Measurements from ENCODE around the gene SLCO3A1.

DNA sequence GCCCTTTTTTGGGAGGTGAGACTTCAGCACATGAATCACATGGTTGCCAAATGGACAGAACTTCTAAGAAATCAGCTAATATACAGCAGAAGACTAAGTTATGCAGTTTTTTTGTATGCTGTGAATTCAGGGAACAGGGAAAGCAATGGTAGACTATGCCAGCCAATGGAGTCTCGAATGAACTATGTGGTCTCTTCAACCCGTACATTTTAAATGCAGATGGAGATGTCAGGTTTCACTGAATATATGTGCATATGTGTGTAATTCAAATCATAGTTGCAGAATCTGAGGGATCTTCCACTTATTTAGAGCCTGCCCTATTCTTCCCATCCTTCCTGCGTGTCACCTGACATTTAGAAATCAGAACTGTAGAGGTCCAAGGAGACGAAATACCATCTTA is 187.9 kb downstream of the SLCO3A1 start:
- TF ChIP-seq, protein P1, sequence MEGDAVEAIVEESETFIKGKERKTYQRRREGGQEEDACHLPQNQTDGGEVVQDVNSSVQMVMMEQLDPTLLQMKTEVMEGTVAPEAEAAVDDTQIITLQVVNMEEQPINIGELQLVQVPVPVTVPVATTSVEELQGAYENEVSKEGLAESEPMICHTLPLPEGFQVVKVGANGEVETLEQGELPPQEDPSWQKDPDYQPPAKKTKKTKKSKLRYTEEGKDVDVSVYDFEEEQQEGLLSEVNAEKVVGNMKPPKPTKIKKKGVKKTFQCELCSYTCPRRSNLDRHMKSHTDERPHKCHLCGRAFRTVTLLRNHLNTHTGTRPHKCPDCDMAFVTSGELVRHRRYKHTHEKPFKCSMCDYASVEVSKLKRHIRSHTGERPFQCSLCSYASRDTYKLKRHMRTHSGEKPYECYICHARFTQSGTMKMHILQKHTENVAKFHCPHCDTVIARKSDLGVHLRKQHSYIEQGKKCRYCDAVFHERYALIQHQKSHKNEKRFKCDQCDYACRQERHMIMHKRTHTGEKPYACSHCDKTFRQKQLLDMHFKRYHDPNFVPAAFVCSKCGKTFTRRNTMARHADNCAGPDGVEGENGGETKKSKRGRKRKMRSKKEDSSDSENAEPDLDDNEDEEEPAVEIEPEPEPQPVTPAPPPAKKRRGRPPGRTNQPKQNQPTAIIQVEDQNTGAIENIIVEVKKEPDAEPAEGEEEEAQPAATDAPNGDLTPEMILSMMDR (IDR thresholded peaks at IDR 0.05 in 8 of 11, conservative IDR thresholded peaks at IDR 0.05 in 3 of 11): no peak
- no peak for TF ChIP-seq POLR2A (IDR thresholded peaks at IDR 0.05)
